ENCODE measurements around the gene ELF3. TPM values are rescaled to one million over a fixed set of nuclear protein-coding genes. Genes with fewer than 3 reads are reported as not detected.
A peak's percentile ranks its signal among the peaks of the same experiment; 100 is the strongest.
"Not testable (repeated sequence)": the region's sequence is repeated elsewhere in the genome, so short reads cannot be mapped to it uniquely, and the experiment has no call there.

The ELF3 gene
- 100 to 1,000 TPM in 1 of 2 donors, 10 to 100 TPM in 1; 93.7 to 293 TPM for total RNA-seq

DNA sequence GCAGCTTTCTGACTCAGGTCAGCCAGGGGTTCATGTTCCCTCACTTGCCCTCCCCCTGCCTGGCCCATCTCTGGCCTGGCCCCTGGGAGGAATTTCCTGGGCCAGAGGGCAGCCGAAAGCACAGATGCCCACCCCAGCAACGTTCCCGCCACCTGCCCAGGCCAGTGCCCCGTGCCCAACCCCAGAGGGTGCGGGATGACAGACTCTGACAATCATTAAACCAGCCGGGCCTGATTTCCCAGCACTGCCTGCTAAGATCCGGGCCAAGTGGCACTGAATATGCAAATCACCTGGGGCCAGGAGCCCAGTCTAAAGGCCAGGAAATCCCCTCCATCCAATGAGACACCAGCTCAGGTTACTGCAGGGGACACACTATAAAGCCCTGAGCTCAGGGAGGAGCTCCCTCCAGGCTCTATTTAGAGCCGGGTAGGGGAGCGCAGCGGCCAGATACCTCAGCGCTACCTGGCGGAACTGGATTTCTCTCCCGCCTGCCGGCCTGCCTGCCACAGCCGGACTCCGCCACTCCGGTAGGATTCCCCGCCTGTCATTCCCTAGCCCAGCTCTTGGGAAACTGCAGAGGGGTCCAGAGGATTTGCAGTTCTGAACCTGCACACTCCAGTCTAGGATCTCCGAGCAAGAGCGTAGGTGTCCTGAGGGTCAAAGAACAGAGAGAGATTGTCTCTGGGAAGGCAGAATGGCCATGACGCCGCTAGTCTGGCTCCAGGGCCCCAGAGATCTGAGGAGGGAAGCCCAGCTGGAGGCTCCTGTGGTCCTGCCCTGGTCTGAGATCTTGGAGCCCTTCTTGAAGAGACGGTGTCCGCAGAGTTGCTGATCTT lies at the start of gene ELF3:
ELF3 (plus strand) TSS at position 408 of the 836 bp plus-strand sequence. CDS start 550 bp downstream, outside the sequence.
- ATAC-seq = peak; percentile 86
- WGBS, 2 donors = 22 to 27% methylated on average over 3 to 24 of the region's 24 CpGs
- Histone ChIP-seq H3K27ac (peak within 1 kb of the TSS; percentile 93 to 100 (median 94)), H3K36me3 (replicated peaks in 1 of 2; ENCODE audit: insufficient read depth in 1 of 2, low read depth in 2 of 2) (peaks cover 5 to 17% of the 10 kb centered on the region in 2 donors), H3K4me1 (peaks cover 63% of the 10 kb centered on the region), H3K4me3 (peak within 1 kb of the TSS; percentile 75 to 93), H3K27me3 (no peaks in the 10 kb centered on the region), H3K9me3 (no peaks in the 10 kb centered on the region)
- TF ChIP-seq POLR2A (IDR thresholded peaks at IDR 0.05) = peak; percentile 100
- TF ChIP-seq, protein P1, sequence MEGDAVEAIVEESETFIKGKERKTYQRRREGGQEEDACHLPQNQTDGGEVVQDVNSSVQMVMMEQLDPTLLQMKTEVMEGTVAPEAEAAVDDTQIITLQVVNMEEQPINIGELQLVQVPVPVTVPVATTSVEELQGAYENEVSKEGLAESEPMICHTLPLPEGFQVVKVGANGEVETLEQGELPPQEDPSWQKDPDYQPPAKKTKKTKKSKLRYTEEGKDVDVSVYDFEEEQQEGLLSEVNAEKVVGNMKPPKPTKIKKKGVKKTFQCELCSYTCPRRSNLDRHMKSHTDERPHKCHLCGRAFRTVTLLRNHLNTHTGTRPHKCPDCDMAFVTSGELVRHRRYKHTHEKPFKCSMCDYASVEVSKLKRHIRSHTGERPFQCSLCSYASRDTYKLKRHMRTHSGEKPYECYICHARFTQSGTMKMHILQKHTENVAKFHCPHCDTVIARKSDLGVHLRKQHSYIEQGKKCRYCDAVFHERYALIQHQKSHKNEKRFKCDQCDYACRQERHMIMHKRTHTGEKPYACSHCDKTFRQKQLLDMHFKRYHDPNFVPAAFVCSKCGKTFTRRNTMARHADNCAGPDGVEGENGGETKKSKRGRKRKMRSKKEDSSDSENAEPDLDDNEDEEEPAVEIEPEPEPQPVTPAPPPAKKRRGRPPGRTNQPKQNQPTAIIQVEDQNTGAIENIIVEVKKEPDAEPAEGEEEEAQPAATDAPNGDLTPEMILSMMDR (IDR thresholded peaks at IDR 0.05) = peak in 3 of 7 experiments; percentile 12 to 18 (median 15)
- peak; percentile 95 to 99 (median 98) for DNase-seq
- intact Hi-C loops (cut with DNase I) = no loop called here

DNA sequence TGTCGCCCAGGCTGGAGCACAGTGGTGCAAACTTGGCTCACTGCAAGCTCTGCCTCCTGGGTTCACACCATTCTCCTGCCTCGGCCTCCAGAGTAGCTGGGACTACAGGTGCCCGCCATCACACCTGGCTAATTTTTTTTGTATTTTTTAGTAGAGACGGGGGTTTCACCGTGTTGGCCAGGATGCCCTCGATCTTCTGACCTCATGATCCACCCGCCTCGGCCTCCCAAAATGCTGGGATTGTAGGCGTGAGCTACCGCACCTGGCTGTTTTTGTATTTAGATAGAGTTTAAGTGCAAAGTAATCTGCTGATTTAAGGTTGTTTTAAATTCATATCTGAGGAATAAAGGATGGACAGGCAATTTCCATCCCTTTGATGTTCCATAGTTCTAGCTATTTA lies 48.0 kb upstream of the ELF3 start:
- H3K27ac ChIP-seq; ATAC-seq; H3K4me1 ChIP-seq; H3K27me3 ChIP-seq; DNase-seq; H3K4me3 ChIP-seq; intact Hi-C loops (cut with DNase I); H3K9me3 ChIP-seq: not testable (repeated sequence)
- 86 to 93% methylated on average over 6 to 10 of the region's 10 CpGs for WGBS, 2 donors
- peaks cover 0 to 32% of the 10 kb centered on the region in 2 donors for H3K36me3 ChIP-seq (replicated peaks in 1 of 2; ENCODE audit: insufficient read depth in 1 of 2, low read depth in 2 of 2)

DNA sequence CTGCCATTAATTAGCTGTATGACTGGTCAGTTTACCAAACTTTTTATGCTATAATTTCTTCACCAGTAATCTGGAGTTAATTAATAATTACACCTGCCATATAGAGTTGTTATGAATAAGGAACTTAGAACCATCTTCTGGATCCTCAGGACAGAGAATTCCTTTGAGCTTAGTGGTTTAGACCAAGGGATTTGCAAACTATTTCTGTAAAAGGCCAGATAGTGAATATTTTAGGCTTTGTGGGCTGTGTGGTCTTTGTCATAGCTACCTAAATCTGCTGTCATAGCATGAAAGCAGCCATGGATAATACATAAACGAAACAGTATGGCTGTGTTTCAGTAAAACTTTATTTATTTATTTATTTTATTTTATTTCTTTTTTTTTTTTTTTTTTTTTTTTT lies 46.1 kb upstream of the ELF3 start:
- H3K36me3 ChIP-seq (replicated peaks in 1 of 2; ENCODE audit: insufficient read depth in 1 of 2, low read depth in 2 of 2) = peaks cover 0 to 26% of the 10 kb centered on the region in 2 donors
- 82 to 85% methylated on average over 1 of the region's 1 CpG for WGBS, 2 donors
- intact Hi-C loops (cut with DNase I) = no loop called here
- no peak overlapping the region for H3K27ac ChIP-seq
- H3K9me3 ChIP-seq = no peaks in the 10 kb centered on the region
- H3K27me3 ChIP-seq = no peaks in the 10 kb centered on the region
- TF ChIP-seq, protein P1 (IDR thresholded peaks at IDR 0.05) = no peak
- no peak for TF ChIP-seq POLR2A (IDR thresholded peaks at IDR 0.05)
- ATAC-seq (no peak), DNase-seq (no peak)
- no peak overlapping the region for H3K4me3 ChIP-seq
- no peaks in the 10 kb centered on the region for H3K4me1 ChIP-seq

DNA sequence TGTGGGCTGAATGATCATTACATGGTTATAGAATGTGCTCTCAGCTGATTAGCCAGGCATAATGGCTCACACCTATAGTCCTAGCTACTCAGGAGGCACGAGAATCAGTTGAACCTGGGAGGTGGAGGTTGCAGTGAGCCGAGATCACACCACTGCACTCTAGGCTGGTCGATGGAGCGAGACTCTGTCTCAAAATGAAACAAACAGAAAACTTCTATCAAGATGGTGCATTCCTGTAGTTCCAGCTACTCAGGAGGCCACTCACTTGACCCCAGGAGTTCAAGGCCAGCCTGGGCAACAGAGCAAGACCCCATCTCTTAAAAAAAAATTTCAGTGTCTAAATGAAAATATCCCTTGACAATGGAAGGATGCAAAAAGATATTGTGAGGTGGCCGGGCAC lies 44.2 kb upstream of the ELF3 start:
- intact Hi-C loops (cut with DNase I) = no loop called here
- Histone ChIP-seq H3K4me3 (no peak overlapping the region), H3K36me3 (replicated peaks in 1 of 2; ENCODE audit: insufficient read depth in 1 of 2, low read depth in 2 of 2) (peaks cover 0 to 28% of the 10 kb centered on the region in 2 donors), H3K4me1 (peaks cover 5% of the 10 kb centered on the region), H3K27ac (no peak overlapping the region), H3K27me3 (no peaks in the 10 kb centered on the region), H3K9me3 (no peaks in the 10 kb centered on the region)
- ATAC-seq (no peak), DNase-seq (no peak)
- TF ChIP-seq, protein P1 (IDR thresholded peaks at IDR 0.05) = no peak
- TF ChIP-seq POLR2A (IDR thresholded peaks at IDR 0.05) = no peak
- WGBS, 2 donors = 88% methylated on average over 5 of the region's 5 CpGs

DNA sequence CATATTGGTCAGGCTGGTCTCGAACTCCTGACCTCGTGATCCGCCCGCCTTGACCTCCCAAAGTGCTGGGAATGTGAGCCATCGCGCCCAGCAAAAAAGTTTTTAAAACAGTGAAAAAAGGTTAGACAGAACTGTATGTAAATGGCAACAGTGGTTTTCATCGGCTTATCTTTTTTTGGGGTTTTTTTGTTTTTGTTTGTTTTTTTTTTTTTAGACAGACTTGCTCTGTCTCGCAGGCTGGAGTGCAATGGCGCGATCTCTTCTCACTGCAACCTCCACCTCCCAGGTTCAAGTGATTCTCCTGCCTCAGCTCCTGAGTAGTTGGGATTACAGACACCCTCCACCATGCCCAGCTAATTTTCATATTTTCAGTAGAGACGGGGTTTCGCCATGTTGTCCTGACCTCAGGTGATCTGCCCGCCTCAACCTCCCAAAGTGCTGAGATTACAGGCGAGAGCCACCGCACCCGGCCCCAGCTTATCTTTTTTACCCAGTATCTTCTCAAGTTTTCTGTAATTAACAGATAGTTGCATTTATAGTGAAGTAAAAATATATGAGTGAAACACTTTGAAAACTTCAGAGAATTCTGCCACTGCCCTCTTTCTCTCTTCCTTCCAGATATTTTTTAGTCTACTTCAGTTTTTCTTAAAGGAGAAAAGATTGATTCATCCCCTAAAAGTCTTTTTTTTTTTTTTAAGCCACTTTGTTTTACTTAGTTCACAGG lies 42.0 kb upstream of the ELF3 start:
- intact Hi-C loops (cut with DNase I) = no loop called here
- ATAC-seq = no peak
- Histone ChIP-seq H3K9me3 (no peaks in the 10 kb centered on the region), H3K4me1 (peaks cover 5% of the 10 kb centered on the region), H3K27me3 (no peaks in the 10 kb centered on the region), H3K4me3 (no peak overlapping the region), H3K27ac (no peak overlapping the region), H3K36me3 (replicated peaks in 1 of 2; ENCODE audit: insufficient read depth in 1 of 2, low read depth in 2 of 2) (peaks cover 0 to 18% of the 10 kb centered on the region in 2 donors)
- 80 to 87% methylated on average over 16 of the region's 16 CpGs for WGBS, 2 donors
- DNase-seq = no peak
- TF ChIP-seq, protein P1 (IDR thresholded peaks at IDR 0.05) = no peak
- TF ChIP-seq POLR2A (IDR thresholded peaks at IDR 0.05) = no peak

Measured in body of pancreas (tissue), 4 donors.